ENCODE results near the gene NOD2.

Gene NOD2

DNA sequence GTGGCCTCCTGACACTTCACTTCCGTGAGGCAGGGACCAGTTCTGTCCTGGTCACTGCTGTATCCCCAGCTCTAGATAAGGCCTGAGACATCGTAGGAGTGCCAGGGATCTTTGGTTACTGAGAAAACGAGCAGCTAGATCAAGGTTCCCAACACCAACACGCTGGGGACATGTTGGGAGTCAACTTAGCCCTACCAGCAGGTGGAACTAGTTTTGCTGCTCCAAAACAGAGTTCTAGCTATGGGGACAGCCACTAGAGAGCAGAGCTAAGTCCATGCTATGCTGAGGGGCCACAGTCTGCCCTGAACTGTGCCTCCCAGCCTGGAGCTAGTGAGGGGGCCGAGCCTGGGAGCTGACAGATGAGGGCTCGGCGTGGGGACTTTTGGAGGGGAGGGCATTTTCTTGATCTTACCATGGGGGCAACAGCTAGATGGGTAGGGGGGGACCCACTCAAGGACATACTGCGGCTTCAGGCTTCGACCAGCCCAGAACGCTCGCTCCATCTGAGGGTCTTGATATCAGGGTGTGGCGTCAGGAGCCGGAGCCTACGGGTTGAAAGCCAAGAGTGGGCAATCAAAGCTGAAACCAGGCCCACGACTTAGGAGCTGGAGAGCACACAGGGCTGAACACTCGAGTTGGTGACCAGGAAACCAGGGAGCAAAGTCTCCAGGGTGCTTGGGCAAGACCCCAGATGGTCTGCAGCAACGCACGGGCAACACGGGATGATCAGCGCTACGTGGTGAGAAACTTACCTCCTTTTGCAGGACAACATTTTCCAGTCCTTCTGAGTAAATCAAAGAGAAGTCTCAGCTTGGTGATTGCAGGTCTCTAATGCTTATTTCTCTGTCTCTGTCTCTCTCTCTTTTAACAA is 25.7 kb upstream of the NOD2 start:
- peaks cover 27% of the 10 kb centered on the region for H3K4me1 Mint-ChIP-seq
- H3K4me3 Mint-ChIP-seq, result peak overlapping the region in 1 of 3 experiments; percentile 2
- peaks cover 5% of the 10 kb centered on the region for H3K27me3 Mint-ChIP-seq (ENCODE audit: low read depth)
- TF ChIP-seq, protein P1, sequence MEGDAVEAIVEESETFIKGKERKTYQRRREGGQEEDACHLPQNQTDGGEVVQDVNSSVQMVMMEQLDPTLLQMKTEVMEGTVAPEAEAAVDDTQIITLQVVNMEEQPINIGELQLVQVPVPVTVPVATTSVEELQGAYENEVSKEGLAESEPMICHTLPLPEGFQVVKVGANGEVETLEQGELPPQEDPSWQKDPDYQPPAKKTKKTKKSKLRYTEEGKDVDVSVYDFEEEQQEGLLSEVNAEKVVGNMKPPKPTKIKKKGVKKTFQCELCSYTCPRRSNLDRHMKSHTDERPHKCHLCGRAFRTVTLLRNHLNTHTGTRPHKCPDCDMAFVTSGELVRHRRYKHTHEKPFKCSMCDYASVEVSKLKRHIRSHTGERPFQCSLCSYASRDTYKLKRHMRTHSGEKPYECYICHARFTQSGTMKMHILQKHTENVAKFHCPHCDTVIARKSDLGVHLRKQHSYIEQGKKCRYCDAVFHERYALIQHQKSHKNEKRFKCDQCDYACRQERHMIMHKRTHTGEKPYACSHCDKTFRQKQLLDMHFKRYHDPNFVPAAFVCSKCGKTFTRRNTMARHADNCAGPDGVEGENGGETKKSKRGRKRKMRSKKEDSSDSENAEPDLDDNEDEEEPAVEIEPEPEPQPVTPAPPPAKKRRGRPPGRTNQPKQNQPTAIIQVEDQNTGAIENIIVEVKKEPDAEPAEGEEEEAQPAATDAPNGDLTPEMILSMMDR (IDR thresholded peaks at IDR 0.05; ENCODE audit: unreplicated experiment in 3 of 3), result no peak
- peak overlapping the region; percentile 57 to 77 (median 75) for H3K27ac Mint-ChIP-seq
- peaks cover 18% of the 10 kb centered on the region for H3K9me3 Mint-ChIP-seq
- H3K36me3 Mint-ChIP-seq (ENCODE audit: low read depth), result peaks cover 13% of the 10 kb centered on the region

DNA sequence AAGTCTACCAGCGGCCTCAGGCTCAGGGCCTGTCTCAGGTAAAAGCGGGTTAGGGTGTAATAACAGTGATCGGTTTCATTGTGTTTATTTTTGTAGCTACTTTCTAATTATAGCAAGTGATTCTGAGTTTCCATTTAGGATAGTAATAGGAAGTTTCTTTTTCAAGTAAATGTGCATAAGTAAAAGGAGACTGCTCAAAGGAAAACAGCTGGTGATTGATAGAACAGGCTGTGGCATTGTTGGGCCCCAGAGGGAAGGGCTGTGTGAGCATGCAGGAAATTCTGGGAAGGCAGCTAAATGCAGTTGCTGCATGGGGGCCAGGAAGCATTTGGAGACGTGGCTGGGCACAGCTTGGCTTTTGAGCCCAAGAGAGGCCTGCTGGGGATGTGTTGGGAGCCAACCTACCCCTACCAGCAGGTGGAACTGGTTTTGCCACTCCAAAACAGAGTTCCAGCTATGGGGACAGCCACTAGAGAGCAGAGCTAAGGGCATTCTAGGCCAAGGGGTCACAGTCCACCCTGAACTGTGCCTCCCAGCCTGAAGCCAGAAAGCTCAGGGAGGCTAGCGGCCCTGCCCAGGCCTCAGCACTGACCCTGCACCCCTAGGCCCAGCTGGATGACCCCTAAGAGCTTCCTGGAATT is 24.9 kb upstream of the NOD2 start:
- H3K36me3 Mint-ChIP-seq (ENCODE audit: low read depth), result peaks cover 13% of the 10 kb centered on the region
- TF ChIP-seq, protein P1 (IDR thresholded peaks at IDR 0.05; ENCODE audit: unreplicated experiment in 3 of 3), result no peak
- H3K4me3 Mint-ChIP-seq, result peak overlapping the region in 1 of 3 experiments; percentile 2
- H3K9me3 Mint-ChIP-seq, result peaks cover 19% of the 10 kb centered on the region
- peaks cover 5% of the 10 kb centered on the region for H3K27me3 Mint-ChIP-seq (ENCODE audit: low read depth)
- peaks cover 27% of the 10 kb centered on the region for H3K4me1 Mint-ChIP-seq
- peak overlapping the region; percentile 57 to 77 (median 75) for H3K27ac Mint-ChIP-seq

DNA sequence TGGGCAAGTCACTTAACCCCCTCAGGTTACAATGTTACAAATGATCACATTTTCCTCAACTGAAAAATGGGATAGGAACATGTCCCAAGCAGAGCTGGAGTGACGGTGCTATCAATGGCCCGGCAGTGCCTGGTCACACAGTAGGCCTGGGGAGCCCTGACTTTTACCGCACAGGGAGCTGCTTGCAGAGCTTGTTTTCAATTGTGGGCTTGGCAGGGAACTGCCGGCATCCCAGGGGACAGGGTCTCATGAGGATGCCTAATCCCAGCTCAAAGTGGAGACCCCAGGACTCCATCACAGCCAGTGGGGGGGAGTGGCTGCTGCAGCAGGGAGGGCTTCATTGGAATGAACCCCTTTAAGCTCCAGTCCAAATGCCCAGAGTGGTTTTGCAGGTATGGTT is 23.7 kb upstream of the NOD2 start:
- Mint-ChIP-seq H3K27me3 (ENCODE audit: low read depth) (peaks cover 5% of the 10 kb centered on the region), H3K9me3 (peaks cover 20% of the 10 kb centered on the region), H3K4me1 (peaks cover 27% of the 10 kb centered on the region), H3K4me3 (no peak overlapping the region), H3K36me3 (ENCODE audit: low read depth) (peaks cover 16% of the 10 kb centered on the region), H3K27ac (no peak overlapping the region)
- TF ChIP-seq, protein P1 (IDR thresholded peaks at IDR 0.05; ENCODE audit: unreplicated experiment in 3 of 3), result no peak

GRCh38 chr16:50670476-50670875 is 22.9 kb upstream of the NOD2 start:
- Mint-ChIP-seq H3K36me3 (ENCODE audit: low read depth) (peaks cover 16% of the 10 kb centered on the region), H3K4me3 (no peak overlapping the region), H3K9me3 (peaks cover 17% of the 10 kb centered on the region), H3K4me1 (peaks cover 23% of the 10 kb centered on the region), H3K27me3 (ENCODE audit: low read depth) (peaks cover 5% of the 10 kb centered on the region), H3K27ac (no peak overlapping the region)
- TF ChIP-seq, protein P1 (IDR thresholded peaks at IDR 0.05; ENCODE audit: unreplicated experiment in 3 of 3), result no peak

- Mint-ChIP-seq H3K27me3 (ENCODE audit: low read depth) (peaks cover 5% of the 10 kb centered on the region), H3K4me3 (no peak overlapping the region), H3K9me3 (peaks cover 17% of the 10 kb centered on the region), H3K27ac (no peak overlapping the region), H3K4me1 (peaks cover 22% of the 10 kb centered on the region), H3K36me3 (ENCODE audit: low read depth) (peaks cover 16% of the 10 kb centered on the region)
- TF ChIP-seq, protein P1 (IDR thresholded peaks at IDR 0.05; ENCODE audit: unreplicated experiment in 3 of 3), result peak; percentile 10 to 42 (median 18)
These were observed 21.7 kb upstream of the NOD2 start for GRCh38 chr16:50671644-50672260.
